KMS-11 (cell line): Measurements from ENCODE around the gene SEC23IP.

Experiments
- H2AFZ ChIP-seq: fragments of 200-600 bp; sonication (generic); 2 replicates; pipeline ENCODE4 v1.6.1; 2016; ENCODE audit warnings: antibody characterized with exemption, mixed run types, low read depth
- H3K27ac ChIP-seq: fragments of 200-600 bp; sonication (generic); 2 replicates; pipeline ENCODE4 v1.6.1; 2016; ENCODE audit warnings: mild to moderate bottlenecking, mixed run types
- H3K27me3 ChIP-seq: fragments of 200-600 bp; sonication (generic); 2 replicates; pipeline ENCODE4 v1.6.1; 2017; ENCODE audit warnings: mild to moderate bottlenecking, low read depth, mixed run types, moderate library complexity; ENCODE audit not compliant: insufficient read depth
- H3K36me3 ChIP-seq: fragments of 200-600 bp; sonication (generic); 2 replicates; pipeline ENCODE4 v1.6.1; 2017; ENCODE audit warnings: mild to moderate bottlenecking, mixed run types; ENCODE audit not compliant: insufficient read depth
- H3K4me1 ChIP-seq: fragments of 200-600 bp; sonication (generic); 2 replicates; pipeline ENCODE4 v1.6.1; 2016; ENCODE audit warnings: mild to moderate bottlenecking, low read depth, mixed run types; ENCODE audit not compliant: poor library complexity, severe bottlenecking
- H3K4me2 ChIP-seq: fragments of 200-600 bp; sonication (generic); 2 replicates; pipeline ENCODE4 v1.7.0; 2016; ENCODE audit warnings: mild to moderate bottlenecking, mixed run types
- H3K4me3 ChIP-seq: fragments of 200-600 bp; sonication (generic); IDR thresholded peaks from 2 replicates; pipeline ENCODE4 v1.6.1; 2017; ENCODE audit warnings: low read depth, low read length, mixed read lengths; ENCODE audit not compliant: insufficient read depth
- H3K79me2 ChIP-seq: fragments of 200-600 bp; sonication (generic); 2 replicates; pipeline ENCODE4 v1.6.1; 2016; ENCODE audit warnings: low read depth, mixed run types; ENCODE audit not compliant: insufficient read depth
- H3K9ac ChIP-seq: fragments of 200-600 bp; sonication (generic); 2 replicates; pipeline ENCODE4 v1.6.1; 2016; ENCODE audit warnings: mild to moderate bottlenecking, mixed run types
- H4K20me1 ChIP-seq: fragments of 200-600 bp; sonication (generic); 2 replicates; pipeline ENCODE4 v1.6.1; 2016; ENCODE audit warnings: mild to moderate bottlenecking, mixed run types; ENCODE audit not compliant: insufficient read depth
- TF ChIP-seq, protein P1 (sequence below): fragments of 200-600 bp; sonication (generic); conservative IDR thresholded peaks from 2 replicates; pipeline ENCODE4 v1.6.1; 2017; ENCODE audit warnings: low read depth, mild to moderate bottlenecking, antibody characterized with exemption, low read length, moderate library complexity, mixed read lengths

SEC23IP gene

DNA sequence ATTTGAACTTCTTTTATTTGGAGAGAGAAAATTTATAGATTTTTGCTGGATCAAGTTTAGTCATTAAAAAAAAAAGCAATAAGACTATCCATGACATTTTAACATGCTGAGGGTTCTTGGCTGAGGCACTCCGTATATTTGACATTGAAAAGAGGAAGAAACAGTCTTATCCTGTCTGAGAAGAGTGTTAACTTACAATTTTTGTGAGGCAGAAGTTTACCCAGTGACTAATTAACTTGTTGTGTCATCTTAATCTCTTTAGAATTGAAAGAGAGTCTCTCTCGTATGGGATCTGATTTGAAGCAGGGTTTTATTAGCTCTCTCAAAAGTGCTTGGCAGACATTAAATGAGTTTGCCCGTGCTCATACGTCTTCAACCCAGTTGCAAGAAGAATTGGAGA is 39.3 kb downstream of the SEC23IP start:
- Histone ChIP-seq H3K27ac (no peak overlapping the region), H3K4me3 (no peak overlapping the region), H3K79me2 (no peaks in the 10 kb centered on the region), H3K4me2 (no peak overlapping the region), H3K36me3 (peaks cover 8% of the 10 kb centered on the region; the same call in 1 of the 2 replicates), H3K9ac (no peak overlapping the region), H2AFZ (no peak overlapping the region), H3K27me3 (no peaks in the 10 kb centered on the region), H3K4me1 (no peaks in the 10 kb centered on the region), H4K20me1 (no peaks in the 10 kb centered on the region)
- TF ChIP-seq, protein P1, sequence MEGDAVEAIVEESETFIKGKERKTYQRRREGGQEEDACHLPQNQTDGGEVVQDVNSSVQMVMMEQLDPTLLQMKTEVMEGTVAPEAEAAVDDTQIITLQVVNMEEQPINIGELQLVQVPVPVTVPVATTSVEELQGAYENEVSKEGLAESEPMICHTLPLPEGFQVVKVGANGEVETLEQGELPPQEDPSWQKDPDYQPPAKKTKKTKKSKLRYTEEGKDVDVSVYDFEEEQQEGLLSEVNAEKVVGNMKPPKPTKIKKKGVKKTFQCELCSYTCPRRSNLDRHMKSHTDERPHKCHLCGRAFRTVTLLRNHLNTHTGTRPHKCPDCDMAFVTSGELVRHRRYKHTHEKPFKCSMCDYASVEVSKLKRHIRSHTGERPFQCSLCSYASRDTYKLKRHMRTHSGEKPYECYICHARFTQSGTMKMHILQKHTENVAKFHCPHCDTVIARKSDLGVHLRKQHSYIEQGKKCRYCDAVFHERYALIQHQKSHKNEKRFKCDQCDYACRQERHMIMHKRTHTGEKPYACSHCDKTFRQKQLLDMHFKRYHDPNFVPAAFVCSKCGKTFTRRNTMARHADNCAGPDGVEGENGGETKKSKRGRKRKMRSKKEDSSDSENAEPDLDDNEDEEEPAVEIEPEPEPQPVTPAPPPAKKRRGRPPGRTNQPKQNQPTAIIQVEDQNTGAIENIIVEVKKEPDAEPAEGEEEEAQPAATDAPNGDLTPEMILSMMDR, result no peak

DNA sequence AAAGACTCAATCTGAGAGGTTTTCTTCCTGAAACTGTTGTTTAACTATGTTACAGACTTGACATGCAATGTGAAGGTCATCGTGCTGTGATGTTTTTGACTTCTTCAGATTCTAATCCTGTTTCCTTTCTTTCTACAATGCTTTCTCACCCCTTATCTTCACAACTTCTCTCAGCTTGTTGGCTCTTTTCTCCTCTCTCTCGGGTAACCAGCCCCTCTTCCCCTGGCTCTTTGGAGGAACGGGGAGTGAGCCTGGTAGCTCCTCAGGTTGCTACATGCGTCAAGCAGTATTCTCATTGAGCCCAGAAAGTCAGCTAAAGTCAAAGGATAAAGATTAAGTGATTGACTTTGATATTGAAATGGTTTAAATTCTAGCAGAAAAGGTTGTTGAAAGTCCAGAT is 40.1 kb downstream of the SEC23IP start:
- H3K27me3 ChIP-seq, result no peaks in the 10 kb centered on the region

DNA sequence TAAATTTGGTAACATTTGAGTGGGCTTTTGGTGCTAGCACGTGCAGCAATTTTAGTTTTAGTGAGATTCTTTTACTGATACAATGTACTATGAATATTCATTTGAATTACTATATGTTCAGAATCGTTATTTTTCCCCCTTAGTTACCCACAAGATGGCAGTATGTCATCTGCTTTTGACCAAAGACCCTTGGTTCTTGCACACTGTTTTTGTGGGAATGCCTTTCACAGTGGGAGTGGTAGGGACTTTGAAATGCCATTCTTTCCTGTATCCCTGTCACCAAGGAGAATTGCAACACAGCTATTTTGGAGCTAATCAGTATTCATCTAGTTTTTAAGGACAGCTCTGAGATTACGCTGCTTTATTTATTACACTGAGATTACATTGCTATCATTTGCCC is 40.6 kb downstream of the SEC23IP start:
- H3K36me3 ChIP-seq, result peaks cover 8% of the 10 kb centered on the region; the same call in 1 of the 2 replicates

More for the DNA sequence above, 40.1 kb downstream of the SEC23IP start:
- H3K27ac ChIP-seq, result no peak overlapping the region
- H4K20me1 ChIP-seq, result no peaks in the 10 kb centered on the region
- H3K4me3 ChIP-seq, result no peak overlapping the region
- peaks cover 8% of the 10 kb centered on the region; the same call in 1 of the 2 replicates for H3K36me3 ChIP-seq
- no peaks in the 10 kb centered on the region for H3K4me1 ChIP-seq
- no peak overlapping the region for H2AFZ ChIP-seq
- TF ChIP-seq, protein P1, result no peak
- no peaks in the 10 kb centered on the region for H3K79me2 ChIP-seq
- H3K4me2 ChIP-seq, result no peak overlapping the region
- no peak overlapping the region for H3K9ac ChIP-seq

DNA sequence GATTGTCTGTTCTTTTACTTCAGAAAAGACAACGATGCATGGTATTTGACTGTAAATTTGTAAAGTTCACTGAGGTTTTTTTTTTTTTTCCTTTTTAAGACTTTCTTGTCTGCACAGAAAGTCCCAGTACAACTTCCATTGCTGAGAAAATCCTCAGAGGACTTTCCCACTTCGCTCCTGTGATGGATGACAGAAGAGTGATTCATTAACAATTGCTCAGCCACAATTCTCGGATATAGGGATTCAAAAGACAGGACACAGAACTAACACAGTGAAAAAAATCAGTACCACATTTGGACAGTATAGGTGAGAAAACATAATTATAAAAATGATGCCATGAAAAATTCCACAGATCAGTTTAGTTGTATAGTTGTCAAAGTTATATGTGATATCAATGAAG is 48.0 kb downstream of the SEC23IP start:
- no peak overlapping the region for H3K4me2 ChIP-seq
- no peaks in the 10 kb centered on the region for H3K79me2 ChIP-seq
- no peak overlapping the region for H3K27ac ChIP-seq
- no peak overlapping the region for H3K9ac ChIP-seq
- TF ChIP-seq, protein P1, result no peak
- no peaks in the 10 kb centered on the region for H3K27me3 ChIP-seq
- H3K4me1 ChIP-seq, result no peaks in the 10 kb centered on the region
- H3K4me3 ChIP-seq, result no peak overlapping the region
- no peak overlapping the region for H2AFZ ChIP-seq
- H3K36me3 ChIP-seq, result peaks cover 2% of the 10 kb centered on the region; the same call in 1 of the 2 replicates
- no peaks in the 10 kb centered on the region for H4K20me1 ChIP-seq

More for the DNA sequence above, 40.6 kb downstream of the SEC23IP start:
- Histone ChIP-seq H3K4me2 (no peak overlapping the region), H3K27me3 (no peaks in the 10 kb centered on the region), H3K79me2 (no peaks in the 10 kb centered on the region), H2AFZ (no peak overlapping the region), H4K20me1 (no peaks in the 10 kb centered on the region), H3K27ac (no peak overlapping the region), H3K4me1 (no peaks in the 10 kb centered on the region), H3K9ac (no peak overlapping the region), H3K4me3 (no peak overlapping the region)
- TF ChIP-seq, protein P1, result peak; percentile 40; the same call in 1 of the 2 replicates
